ENCODE measurements around the gene TIMM22.

The TIMM22 gene

GRCh38 chr17:983921-984320, 13.0 kb upstream of the TIMM22 start (continued):
- TF ChIP-seq PRDM6 (tag by site-specific recombination; IDR thresholded peaks at IDR 0.05) (no peak), SP7 (tag by site-specific recombination; IDR thresholded peaks at IDR 0.05) (no peak), ZNF433 (tag by site-specific recombination; IDR thresholded peaks at IDR 0.05; ENCODE audit: low read depth) (no peak), ZNF132 (tag by site-specific recombination; IDR thresholded peaks at IDR 0.05; ENCODE audit: borderline replicate concordance) (no peak), ZFP37 (tag by site-specific recombination; IDR thresholded peaks at IDR 0.05) (no peak), ZSCAN30 (tag by site-specific recombination; IDR thresholded peaks at IDR 0.05) (no peak), ZBTB11 (tag by site-specific recombination; conservative IDR thresholded peaks at IDR 0.05; ENCODE audit: low read depth) (no peak), ZNF596 (tag by site-specific recombination; IDR thresholded peaks at IDR 0.05) (no peak), ZBTB44 (tag by site-specific recombination; IDR thresholded peaks at IDR 0.05) (no peak), GFI1B (tag by site-specific recombination; IDR thresholded peaks at IDR 0.05) (no peak), ZNF302 (tag by site-specific recombination; IDR thresholded peaks at IDR 0.05; ENCODE audit: low read depth) (no peak), ZSCAN4 (tag by site-specific recombination; IDR thresholded peaks at IDR 0.05) (no peak), KLF8 (tag by site-specific recombination; IDR thresholded peaks at IDR 0.05) (no peak), ZNF248 (tag by site-specific recombination; IDR thresholded peaks at IDR 0.05) (no peak), ZFP69B (tag by site-specific recombination; IDR thresholded peaks at IDR 0.05) (no peak)

- POLR2A ChIA-PET: interaction anchor here (0.6 to 2.0 kb wide), 2 partner anchors 204 to 237 kb away, joined by 4 to 5 read pairs; partner anchors contain the start of genes GLOD4 and MRM3
- Histone ChIP-seq H3K4me3 (ENCODE audit: low read depth, low read length) (no peak overlapping the region), H3K9me3 (ENCODE audit: control insufficient read depth, insufficient read depth, low read depth, low read length) (no peaks in the 10 kb centered on the region), H3K27ac (ENCODE audit: extremely low read depth, low read depth, low read length) (no peak overlapping the region), H3K36me3 (ENCODE audit: control insufficient read depth in 2 of 2, insufficient read depth in 1 of 2, low read length in 2 of 2) (no peaks in the 10 kb centered on the region), H3K4me1 (ENCODE audit: control insufficient read depth, insufficient read depth, low read length) (no peaks in the 10 kb centered on the region)
- CTCF ChIA-PET: interaction anchor here (1.3 to 1.5 kb wide), 2 partner anchors 10 to 69 kb away, joined by 6 to 10 read pairs; partner anchors contain the start of gene TIMM22
- TF ChIP-seq SP7 (tag by site-specific recombination; IDR thresholded peaks at IDR 0.05): no peak
- TF ChIP-seq MYNN (tag by site-specific recombination; IDR thresholded peaks at IDR 0.05; ENCODE audit: borderline replicate concordance): no peak
- TF ChIP-seq ZNF658 (tag by site-specific recombination; IDR thresholded peaks at IDR 0.05): no peak
- no peak for TF ChIP-seq ZNF621 (tag by site-specific recombination; IDR thresholded peaks at IDR 0.05)
- no peak for TF ChIP-seq ZBTB20 (tag by site-specific recombination; IDR thresholded peaks at IDR 0.05)
- TF ChIP-seq ZNF623 (tag by site-specific recombination; IDR thresholded peaks at IDR 0.05): no peak
- TF ChIP-seq ZNF549 (tag by site-specific recombination; IDR thresholded peaks at IDR 0.05): no peak
- no peak for TF ChIP-seq ZNF670 (tag by site-specific recombination; IDR thresholded peaks at IDR 0.05; ENCODE audit: low read depth)
- TF ChIP-seq PRDM6 (tag by site-specific recombination; IDR thresholded peaks at IDR 0.05): no peak
- no peak for TF ChIP-seq ZBTB26 (tag by site-specific recombination; optimal IDR thresholded peaks at IDR 0.05)
- no peak for TF ChIP-seq YY1 (tag by site-specific recombination; IDR thresholded peaks at IDR 0.05)
- no peak for TF ChIP-seq ZNF335 (tag by site-specific recombination; conservative IDR thresholded peaks at IDR 0.05)
Measured at GRCh38 chr17:986322-986929, 10.5 kb upstream of the TIMM22 start.

Data from HEK293 (cell line).